ENCODE results near the gene ADAM17.

ADAM17 gene

GRCh38 chr2:9467687-9468086 lies 87.9 kb downstream of the ADAM17 start:
- ChIA-PET POLR2A (no interaction called here), CTCF (no interaction called here)
- no peak for DNase-seq (ENCODE audit: extremely low spot score)
- TF ChIP-seq FOXA1 (IDR thresholded peaks at IDR 0.05): no peak

GRCh38 chr2:9466147-9466683 lies 89.4 kb downstream of the ADAM17 start:
- ChIA-PET POLR2A (no interaction called here), CTCF (no interaction called here)
- DNase-seq (ENCODE audit: extremely low spot score): no peak

GRCh38 chr2:9465170-9465569 lies 90.5 kb downstream of the ADAM17 start:
- ChIA-PET POLR2A (no interaction called here), CTCF (interaction anchor here (0.8 kb wide), 1 partner anchor 63 kb away, joined by 3 read pairs; no protein-coding TSS in a partner anchor)
- TF ChIP-seq ARNT (IDR thresholded peaks at IDR 0.05) (no peak), ELF4 (IDR thresholded peaks at IDR 0.05) (no peak), L3MBTL2 (conservative IDR thresholded peaks at IDR 0.05) (no peak), SP1 (IDR thresholded peaks at IDR 0.05) (no peak), FOXK2 (IDR thresholded peaks at IDR 0.05) (no peak)
- DNase-seq (ENCODE audit: extremely low spot score): no peak

More at GRCh38 chr2:9466147-9466683, 89.4 kb downstream of the ADAM17 start:
- no peak for TF ChIP-seq TARDBP (IDR thresholded peaks at IDR 0.05)

- TF ChIP-seq L3MBTL2 (conservative IDR thresholded peaks at IDR 0.05) (no peak), FOXM1 (IDR thresholded peaks at IDR 0.05; ENCODE audit: borderline replicate concordance) (no peak), TARDBP (IDR thresholded peaks at IDR 0.05) (no peak), HDGF (IDR thresholded peaks at IDR 0.05; ENCODE audit: borderline replicate concordance) (no peak), LEF1 (IDR thresholded peaks at IDR 0.05; ENCODE audit: borderline replicate concordance) (no peak), ARNT (IDR thresholded peaks at IDR 0.05) (no peak), SUZ12 (IDR thresholded peaks at IDR 0.05) (no peak), ZNF384 (IDR thresholded peaks at IDR 0.05) (no peak), FOXA1 (IDR thresholded peaks at IDR 0.05) (no peak), ELF4 (IDR thresholded peaks at IDR 0.05) (no peak), PKNOX1 (IDR thresholded peaks at IDR 0.05) (no peak), CTBP1 (IDR thresholded peaks at IDR 0.05; ENCODE audit: borderline replicate concordance) (no peak), FOXK2 (IDR thresholded peaks at IDR 0.05) (no peak), NFRKB (IDR thresholded peaks at IDR 0.05) (no peak)
- no peak for DNase-seq (ENCODE audit: extremely low spot score)
- ChIA-PET CTCF (no interaction called here), POLR2A (no interaction called here)
Measured at GRCh38 chr2:9463698-9464034, 92.0 kb downstream of the ADAM17 start.

- POLR2A ChIA-PET: no interaction called here
- no peak for DNase-seq (ENCODE audit: extremely low spot score)
- TF ChIP-seq SP1 (IDR thresholded peaks at IDR 0.05): no peak
- no peak for TF ChIP-seq ELF4 (IDR thresholded peaks at IDR 0.05)
- TF ChIP-seq FOXM1 (IDR thresholded peaks at IDR 0.05; ENCODE audit: borderline replicate concordance): no peak
- TF ChIP-seq CTBP1 (IDR thresholded peaks at IDR 0.05; ENCODE audit: borderline replicate concordance): no peak
- TF ChIP-seq BHLHE40 (IDR thresholded peaks at IDR 0.05; ENCODE audit: borderline replicate concordance): no peak
- TF ChIP-seq TARDBP (IDR thresholded peaks at IDR 0.05): no peak
- TF ChIP-seq ZNF384 (IDR thresholded peaks at IDR 0.05): no peak
- no peak for TF ChIP-seq SUZ12 (IDR thresholded peaks at IDR 0.05)
- CTCF ChIA-PET: no interaction called here
Measured at GRCh38 chr2:9462886-9463697, 92.5 kb downstream of the ADAM17 start.

- POLR2A ChIA-PET: no interaction called here
- DNase-seq (ENCODE audit: extremely low spot score): no peak
- TF ChIP-seq ARNT (IDR thresholded peaks at IDR 0.05) (no peak), LEF1 (IDR thresholded peaks at IDR 0.05; ENCODE audit: borderline replicate concordance) (no peak), TARDBP (IDR thresholded peaks at IDR 0.05) (no peak), FOXM1 (IDR thresholded peaks at IDR 0.05; ENCODE audit: borderline replicate concordance) (no peak), HDGF (IDR thresholded peaks at IDR 0.05; ENCODE audit: borderline replicate concordance) (no peak), NFRKB (IDR thresholded peaks at IDR 0.05) (no peak), FOXK2 (IDR thresholded peaks at IDR 0.05) (no peak), CTBP1 (IDR thresholded peaks at IDR 0.05; ENCODE audit: borderline replicate concordance) (no peak), ZNF384 (IDR thresholded peaks at IDR 0.05) (no peak), BHLHE40 (IDR thresholded peaks at IDR 0.05; ENCODE audit: borderline replicate concordance) (no peak), ELF4 (IDR thresholded peaks at IDR 0.05) (no peak), FOXA1 (IDR thresholded peaks at IDR 0.05) (no peak), SUZ12 (IDR thresholded peaks at IDR 0.05) (no peak), L3MBTL2 (conservative IDR thresholded peaks at IDR 0.05) (no peak), SP1 (IDR thresholded peaks at IDR 0.05) (no peak), PKNOX1 (IDR thresholded peaks at IDR 0.05) (no peak)
- CTCF ChIA-PET: no interaction called here
Measured at GRCh38 chr2:9462313-9462712, 93.3 kb downstream of the ADAM17 start.

GRCh38 chr2:9461079-9461478 lies 94.6 kb downstream of the ADAM17 start:
- TF ChIP-seq BHLHE40 (IDR thresholded peaks at IDR 0.05; ENCODE audit: borderline replicate concordance): no peak
- no peak for TF ChIP-seq LEF1 (IDR thresholded peaks at IDR 0.05; ENCODE audit: borderline replicate concordance)
- TF ChIP-seq FOXK2 (IDR thresholded peaks at IDR 0.05): no peak
- TF ChIP-seq ELF4 (IDR thresholded peaks at IDR 0.05): no peak
- no peak for TF ChIP-seq PKNOX1 (IDR thresholded peaks at IDR 0.05)
- TF ChIP-seq HDGF (IDR thresholded peaks at IDR 0.05; ENCODE audit: borderline replicate concordance): no peak
- no peak for TF ChIP-seq SP1 (IDR thresholded peaks at IDR 0.05)
- TF ChIP-seq L3MBTL2 (conservative IDR thresholded peaks at IDR 0.05): no peak
- no peak for TF ChIP-seq ARNT (IDR thresholded peaks at IDR 0.05)
- no peak for TF ChIP-seq FOXA1 (IDR thresholded peaks at IDR 0.05)
- no peak for TF ChIP-seq SUZ12 (IDR thresholded peaks at IDR 0.05)
- no peak for TF ChIP-seq NFRKB (IDR thresholded peaks at IDR 0.05)
- TF ChIP-seq FOXM1 (IDR thresholded peaks at IDR 0.05; ENCODE audit: borderline replicate concordance): no peak
- TF ChIP-seq ZNF384 (IDR thresholded peaks at IDR 0.05): no peak
- no peak for TF ChIP-seq TARDBP (IDR thresholded peaks at IDR 0.05)
- TF ChIP-seq CTBP1 (IDR thresholded peaks at IDR 0.05; ENCODE audit: borderline replicate concordance): no peak
- no peak for DNase-seq (ENCODE audit: extremely low spot score)
- CTCF ChIA-PET: no interaction called here
- POLR2A ChIA-PET: no interaction called here

Data from HEK293T (cell line).